DMS53 treated with DMSO at 0.1 percent for 48 hours (cell line): ENCODE data around the gene CDH13.
A peak's percentile ranks its signal among the peaks of the same experiment; 100 is the strongest.

Experiments
- DNase-seq: peaks from one replicate; lab custom pipeline; 2025; ENCODE audit not compliant: unreplicated experiment; lab: John Stamatoyannopoulos, UW

The CDH13 gene

GRCh38 chr16:83581994-83582747 is 955.4 kb downstream of the CDH13 start:
- DNase-seq = no peak

DNA sequence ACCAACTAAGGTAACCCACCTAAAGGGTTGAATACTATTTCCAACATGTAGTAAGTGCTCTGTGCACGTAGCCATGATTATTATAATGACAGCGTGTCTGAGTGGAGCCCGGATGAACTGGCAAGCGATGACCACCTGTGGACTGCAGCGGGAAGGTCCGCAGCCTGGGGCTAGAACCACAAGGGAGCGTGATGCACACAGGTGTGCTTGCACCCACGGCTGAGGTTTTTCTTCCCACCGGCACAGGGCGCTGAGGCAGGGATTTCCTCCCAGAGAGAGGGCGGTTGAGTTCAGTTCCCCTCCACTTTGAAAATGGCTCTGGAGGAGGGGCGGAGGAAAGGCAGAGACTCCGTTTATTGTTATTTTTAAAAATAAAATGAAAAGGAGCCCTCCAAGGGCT is 959.3 kb downstream of the CDH13 start:
- no peak for DNase-seq

- DNase-seq = no peak
Measured at GRCh38 chr16:83586461-83587200, 959.9 kb downstream of the CDH13 start.

GRCh38 chr16:83587201-83587600 is 960.4 kb downstream of the CDH13 start:
- DNase-seq = no peak

- DNase-seq = no peak
Measured at GRCh38 chr16:83588070-83588469, 961.3 kb downstream of the CDH13 start.

- no peak for DNase-seq
Measured at GRCh38 chr16:83589576-83589975, 962.8 kb downstream of the CDH13 start.

DNA sequence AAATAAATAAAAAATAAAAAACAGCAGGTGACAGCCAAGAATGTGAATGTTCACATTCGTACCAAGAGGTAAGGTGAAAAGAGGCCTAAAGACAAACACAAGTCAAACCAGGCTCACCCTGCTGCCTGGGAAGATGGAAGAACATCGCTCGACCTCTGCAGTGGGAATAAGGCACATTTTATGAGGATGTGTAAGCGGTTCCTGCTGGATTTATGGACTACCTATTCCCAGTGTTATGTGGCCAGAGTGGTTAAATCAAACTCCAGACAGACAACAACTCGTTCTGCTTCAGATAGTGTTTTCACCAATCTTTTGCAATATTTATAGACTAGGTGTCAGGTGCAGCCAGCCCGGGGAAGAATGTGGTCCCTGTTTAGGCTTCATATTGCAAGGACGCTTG is 966.0 kb downstream of the CDH13 start:
- no peak for DNase-seq

GRCh38 chr16:83599789-83600462 is 973.2 kb downstream of the CDH13 start:
- DNase-seq = peak; percentile 6

GRCh38 chr16:83602761-83603722 is 976.3 kb downstream of the CDH13 start:
- no peak for DNase-seq

GRCh38 chr16:83603723-83604570 is 977.2 kb downstream of the CDH13 start:
- DNase-seq = no peak

- peak; percentile 17 for DNase-seq
Measured at GRCh38 chr16:83606486-83607030, 979.8 kb downstream of the CDH13 start.

DNA sequence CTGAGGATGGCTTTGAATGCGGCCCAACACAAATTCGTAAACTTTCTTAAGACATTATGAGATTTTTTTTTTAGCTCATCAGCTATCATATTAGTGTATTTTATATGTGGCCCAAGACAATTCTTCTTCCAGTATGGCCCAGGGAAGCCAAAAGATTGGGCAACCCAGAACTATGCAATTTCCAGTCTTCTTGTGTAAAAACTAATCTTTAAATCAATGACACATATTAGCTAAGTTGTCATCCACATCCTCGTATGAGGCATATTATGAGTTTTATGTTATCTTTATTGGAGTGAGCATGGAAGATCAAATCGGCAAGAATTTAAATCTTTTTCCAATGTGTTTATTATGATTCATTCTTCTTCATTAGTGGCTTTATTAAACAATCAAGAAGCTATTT is 982.4 kb downstream of the CDH13 start:
- no peak for DNase-seq

- no peak for DNase-seq
Measured at GRCh38 chr16:83615141-83615952, 988.6 kb downstream of the CDH13 start.

DNA sequence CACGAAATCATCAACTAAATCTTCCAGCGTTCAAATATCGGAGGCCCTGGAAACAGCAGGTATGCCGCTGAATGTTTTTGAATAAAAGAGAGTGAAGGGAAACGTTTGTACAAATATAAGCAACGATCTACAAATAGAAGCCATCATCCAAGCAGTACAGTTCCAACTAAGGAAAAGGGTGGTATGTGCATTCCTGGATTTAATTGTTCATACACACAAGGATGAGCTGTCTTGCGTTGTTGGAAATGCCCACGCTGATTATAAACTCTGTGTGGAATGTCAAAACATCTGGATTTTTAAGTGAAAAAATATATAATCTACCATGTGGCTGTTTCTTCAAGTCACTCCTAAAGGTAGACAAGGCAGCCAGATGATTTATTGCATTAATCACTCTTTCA is 989.2 kb downstream of the CDH13 start:
- no peak for DNase-seq

DNA sequence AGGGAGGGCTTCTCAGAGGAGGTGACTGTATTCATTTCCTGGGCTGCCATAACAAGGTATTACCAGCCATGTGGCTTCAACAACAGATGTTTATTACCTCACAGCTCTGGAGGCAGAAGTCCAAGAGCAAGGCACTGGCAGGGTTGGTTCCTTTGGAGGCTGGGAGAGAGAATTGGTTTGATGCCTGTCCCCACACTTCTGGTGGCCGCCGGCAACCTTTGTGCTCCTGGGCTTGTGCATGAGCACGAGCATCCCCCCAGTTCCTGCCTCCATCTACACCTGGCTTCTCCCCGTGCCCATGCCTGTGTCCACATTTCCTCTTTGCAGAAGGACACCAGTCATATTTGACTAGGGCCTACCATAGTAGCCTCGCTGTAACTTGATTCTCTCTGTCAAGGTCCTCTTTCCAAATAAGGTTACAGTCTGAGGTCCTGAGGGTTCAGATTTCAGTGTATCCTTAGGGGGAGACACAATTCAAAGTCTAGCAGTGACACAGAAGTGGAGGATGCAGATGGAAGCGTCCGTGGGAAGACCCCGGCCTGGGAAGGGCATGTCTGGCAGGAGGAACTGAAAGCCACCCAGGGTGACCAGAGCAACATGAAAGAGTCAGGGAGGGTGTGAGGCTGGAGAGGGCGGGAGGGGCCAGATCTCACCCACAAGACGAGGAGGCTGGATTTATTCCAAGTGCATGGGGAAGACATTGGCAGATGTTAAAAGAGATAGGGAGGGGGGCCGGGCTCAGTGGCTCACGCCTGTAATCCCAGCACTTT is 992.8 kb downstream of the CDH13 start:
- no peak for DNase-seq

- DNase-seq = no peak
Measured at GRCh38 chr16:83622010-83622409, 995.2 kb downstream of the CDH13 start.

DNA sequence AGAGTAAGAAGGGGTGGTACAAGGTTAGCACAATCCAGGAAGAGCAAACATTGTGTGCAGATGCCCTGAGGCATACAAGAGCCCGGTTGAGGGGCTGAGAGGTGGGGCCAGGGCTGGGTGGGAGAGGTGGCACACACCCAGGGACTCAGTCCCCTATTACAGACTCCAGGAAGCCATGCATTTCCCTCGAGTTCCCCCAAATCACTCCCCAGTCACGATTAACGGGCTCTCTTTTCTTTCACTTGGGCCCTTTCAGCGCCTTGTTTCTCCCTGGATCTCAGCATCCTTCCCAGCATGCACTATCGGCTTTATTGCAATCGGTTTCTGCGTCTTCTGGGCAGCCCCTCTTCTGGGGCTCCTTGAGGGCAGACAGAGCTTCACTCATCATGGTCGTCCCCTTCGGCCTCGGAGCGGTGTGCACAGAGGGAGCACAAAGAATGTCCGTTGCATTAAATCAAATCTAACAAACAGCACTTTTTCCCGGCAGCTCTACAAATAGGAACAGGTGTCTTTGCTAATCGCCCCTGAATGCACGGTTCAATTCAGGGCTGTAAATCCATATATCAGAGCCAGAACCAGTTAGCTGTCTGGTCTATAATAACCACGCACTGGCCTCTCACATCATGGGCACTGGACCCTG is 996.4 kb downstream of the CDH13 start:
- no peak for DNase-seq

DNA sequence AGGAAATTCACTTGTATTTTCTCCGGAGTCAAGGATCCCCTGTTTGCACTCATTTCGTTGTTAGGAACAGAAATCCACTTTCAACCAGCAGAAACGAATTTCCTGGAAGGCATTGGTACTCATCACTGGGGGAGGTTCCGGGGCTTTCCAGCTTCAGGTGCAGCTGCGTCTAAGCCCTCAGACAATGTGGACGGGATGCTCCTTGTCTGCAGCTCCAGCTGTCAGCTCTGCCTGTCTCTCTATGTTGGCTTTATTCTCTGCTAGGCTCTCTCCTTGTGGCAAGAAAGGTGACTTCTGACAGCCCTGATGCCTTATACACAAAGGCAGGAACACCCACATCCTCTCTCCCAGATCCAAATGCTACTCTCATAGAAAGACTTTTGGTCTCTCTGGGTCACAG is 997.1 kb downstream of the CDH13 start:
- peak; percentile 21 for DNase-seq
